Neural crest cell (in vitro differentiated cells): ENCODE data around the gene NR5A2. TPM values are rescaled to one million over a fixed set of nuclear protein-coding genes. Genes with fewer than 3 reads are reported as not detected.
A peak's percentile ranks its signal among the peaks of the same experiment; 100 is the strongest.

ENCODE experiments used
- DNase-seq: peaks from one replicate; pipeline ENCODE4 v3.0.0; 2021; ENCODE audit warnings: low read depth, mixed read lengths, low spot score
- H3K27ac Mint-ChIP-seq: one replicate; pipeline ENCODE4 v1.8.0; 2021; ENCODE audit warnings: mild to moderate bottlenecking, mixed read lengths; ENCODE audit not compliant: unreplicated experiment
- H3K27me3 Mint-ChIP-seq: 2 replicates; pipeline ENCODE4 v1.8.0; 2021; ENCODE audit warnings: low read depth, mild to moderate bottlenecking, mixed read lengths
- H3K36me3 Mint-ChIP-seq: 2 replicates; pipeline ENCODE4 v1.8.0; 2021; ENCODE audit warnings: low read depth, mild to moderate bottlenecking, mixed read lengths
- H3K4me1 Mint-ChIP-seq: 2 replicates; pipeline ENCODE4 v1.8.0; 2021; ENCODE audit warnings: mixed read lengths
- H3K4me3 Mint-ChIP-seq: one replicate; pipeline ENCODE4 v1.8.0; 2021; ENCODE audit warnings: mild to moderate bottlenecking, mixed read lengths
- H3K9me3 Mint-ChIP-seq: 2 replicates; pipeline ENCODE4 v1.8.0; 2021; ENCODE audit warnings: mixed read lengths
- CTCF ChIP-seq: fragments of 200-600 bp; sonication (generic); conservative IDR thresholded peaks from 2 replicates; pipeline ENCODE4 v1.5.0; 2021; ENCODE audit warnings: antibody characterized with exemption, mild to moderate bottlenecking
- total RNA-seq: library from RNA; stranded (reverse); gene quantifications from 2 replicates; pipeline ENCODE4 v1.2.1, GENCODE V29; 2021

NR5A2 gene
- total RNA-seq, 1 donor from 2014 or later, result not detected

GRCh38 chr1:200153277-200154055 lies 126.0 kb downstream of the NR5A2 start:
- DNase-seq, result no peak
- H3K4me3 Mint-ChIP-seq, result no peak overlapping the region

GRCh38 chr1:200154069-200154767 lies 126.7 kb downstream of the NR5A2 start:
- TF ChIP-seq CTCF, result no peak
- H3K36me3 Mint-ChIP-seq, result no peaks in the 10 kb centered on the region
- H3K9me3 Mint-ChIP-seq, result no peaks in the 10 kb centered on the region
- H3K27ac Mint-ChIP-seq, result no peak overlapping the region
- no peak for DNase-seq
- no peak overlapping the region for H3K4me3 Mint-ChIP-seq
- peaks cover 28% of the 10 kb centered on the region for H3K4me1 Mint-ChIP-seq
- H3K27me3 Mint-ChIP-seq, result no peaks in the 10 kb centered on the region

More at GRCh38 chr1:200153277-200154055, 126.0 kb downstream of the NR5A2 start:
- no peak for TF ChIP-seq CTCF
- H3K27ac Mint-ChIP-seq, result no peak overlapping the region
- H3K4me1 Mint-ChIP-seq, result peaks cover 21% of the 10 kb centered on the region
- H3K36me3 Mint-ChIP-seq, result no peaks in the 10 kb centered on the region
- H3K27me3 Mint-ChIP-seq, result no peaks in the 10 kb centered on the region
- H3K9me3 Mint-ChIP-seq, result no peaks in the 10 kb centered on the region

DNA sequence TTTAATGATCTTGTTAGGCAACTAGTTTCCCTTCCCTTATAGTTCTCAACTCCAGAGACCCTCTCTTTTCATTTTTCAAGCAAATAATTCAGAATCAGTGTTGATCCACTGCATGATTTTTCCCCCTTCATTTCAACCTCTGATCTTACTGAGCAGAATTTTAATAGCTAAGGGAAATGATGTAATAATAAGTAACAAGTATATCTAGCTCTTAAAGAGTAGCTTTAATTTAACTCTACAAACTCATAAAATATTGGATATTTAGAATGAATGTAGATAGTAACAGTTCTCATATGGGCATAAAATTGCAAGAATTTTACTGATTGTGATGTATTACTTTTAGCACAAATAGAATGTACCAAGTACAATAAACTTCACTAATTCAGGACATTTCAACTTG lies 130.2 kb downstream of the NR5A2 start:
- Mint-ChIP-seq H3K9me3 (no peaks in the 10 kb centered on the region), H3K27me3 (no peaks in the 10 kb centered on the region), H3K27ac (peak overlapping the region; percentile 76), H3K36me3 (no peaks in the 10 kb centered on the region), H3K4me3 (no peak overlapping the region), H3K4me1 (peaks cover 24% of the 10 kb centered on the region)
- TF ChIP-seq CTCF, result no peak
- DNase-seq, result no peak

DNA sequence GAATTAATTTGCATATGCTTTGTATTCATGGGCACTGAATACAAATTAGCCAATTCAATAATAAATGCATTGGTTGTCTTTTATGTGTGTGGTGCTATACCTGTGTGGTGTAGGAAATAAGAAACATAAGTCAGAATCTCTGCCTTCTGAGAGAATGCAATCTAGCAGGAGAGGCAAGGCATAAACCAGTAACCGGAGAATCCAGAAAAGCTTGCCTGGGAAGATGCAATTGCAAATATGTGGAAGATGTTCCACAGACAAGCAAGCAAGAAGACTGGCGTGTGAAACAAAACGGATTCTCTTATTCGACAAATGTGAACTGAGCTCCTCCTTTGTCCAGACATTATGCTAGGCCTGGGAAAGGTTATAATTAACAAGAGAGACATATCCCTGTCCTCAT lies 134.3 kb downstream of the NR5A2 start:
- peaks cover 24% of the 10 kb centered on the region for H3K4me1 Mint-ChIP-seq
- no peaks in the 10 kb centered on the region for H3K27me3 Mint-ChIP-seq
- TF ChIP-seq CTCF, result no peak
- H3K9me3 Mint-ChIP-seq, result no peaks in the 10 kb centered on the region
- no peaks in the 10 kb centered on the region for H3K36me3 Mint-ChIP-seq
- H3K27ac Mint-ChIP-seq, result no peak overlapping the region
- no peak for DNase-seq
- no peak overlapping the region for H3K4me3 Mint-ChIP-seq

GRCh38 chr1:200162258-200162657 lies 134.7 kb downstream of the NR5A2 start:
- DNase-seq, result no peak
- peaks cover 24% of the 10 kb centered on the region for H3K4me1 Mint-ChIP-seq
- no peaks in the 10 kb centered on the region for H3K36me3 Mint-ChIP-seq
- TF ChIP-seq CTCF, result no peak
- no peak overlapping the region for H3K27ac Mint-ChIP-seq
- H3K27me3 Mint-ChIP-seq, result no peaks in the 10 kb centered on the region
- no peaks in the 10 kb centered on the region for H3K9me3 Mint-ChIP-seq
- H3K4me3 Mint-ChIP-seq, result no peak overlapping the region
